Activated T-cell treated with anti-CD3 and anti-CD28 coated beads for 1 hour (primary cell): ENCODE measurements around the gene HCLS1.
"Not testable (repeated sequence)": the region's sequence is repeated elsewhere in the genome, so short reads cannot be mapped to it uniquely, and the experiment has no call there.

Experiments
- DNase-seq: peaks from one replicate; pipeline ENCODE4 v3.0.0-alpha.2; 2020; ENCODE audit warnings: low read depth

The HCLS1 gene

GRCh38 chr3:121595765-121596406 lies 64.8 kb downstream of the HCLS1 start:
- no peak for DNase-seq

GRCh38 chr3:121594850-121595249 lies 65.9 kb downstream of the HCLS1 start:
- DNase-seq: no peak

GRCh38 chr3:121593806-121594205 lies 66.9 kb downstream of the HCLS1 start:
- DNase-seq: not testable (repeated sequence)

GRCh38 chr3:121592856-121593702 lies 67.6 kb downstream of the HCLS1 start, which contains the start of gene FBXO40:
TSS of gene FBXO40 (plus strand) at chr3:121593379. CDS start at chr3:121620576, 27,197 bp downstream.
- DNase-seq: no peak

GRCh38 chr3:121584418-121584817 lies 76.3 kb downstream of the HCLS1 start:
- no peak for DNase-seq

GRCh38 chr3:121581691-121582090 lies 79.0 kb downstream of the HCLS1 start:
- no peak for DNase-seq
